Activated CD8-positive, alpha-beta T cell treated with anti-CD3 and anti-CD28 coated beads, Interleukin-2, amount 10 ng/mL, durations not matched to agents 7 days and 5 days (primary cell): ENCODE measurements around the gene GVQW3. TPM values are rescaled to one million over a fixed set of nuclear protein-coding genes. Genes with fewer than 3 reads are reported as not detected.

Experiments
- ATAC-seq: fragments of 150-1000 bp; cut with Tn5 transposase; one replicate; pipeline ENCODE4 v1.10.0; 2021; ENCODE audit warnings: moderate library complexity
- CTCF ChIA-PET: fragments of 350-600 bp; sonication (Branson Sonifier 250); formaldehyde crosslinking; loops from one replicate; lab custom pipeline; 2021; ENCODE audit warnings: antibody characterized with exemption; lab: Charles Lee
- POLR2A ChIA-PET: fragments of 350-600 bp; sonication (Branson Sonifier 250); formaldehyde crosslinking; loops from one replicate; lab custom pipeline; 2021; ENCODE audit warnings: antibody characterized with exemption; lab: Charles Lee
- DNase-seq: peaks from one replicate; pipeline ENCODE4 v3.0.0-alpha.2; 2020
- H3K27ac Mint-ChIP-seq: one replicate; pipeline ENCODE4 v1.8.0; 2021; ENCODE audit warnings: mild to moderate bottlenecking, mixed read lengths
- H3K27me3 Mint-ChIP-seq: one replicate; pipeline ENCODE4 v1.8.0; 2021; ENCODE audit warnings: low read depth, mixed read lengths
- H3K36me3 Mint-ChIP-seq: one replicate; pipeline ENCODE4 v1.8.0; 2021; ENCODE audit warnings: low read depth, mixed read lengths
- H3K4me1 Mint-ChIP-seq: one replicate; pipeline ENCODE4 v1.8.0; 2021; ENCODE audit warnings: low read depth, mixed read lengths
- H3K4me3 Mint-ChIP-seq: one replicate; pipeline ENCODE4 v1.8.0; 2021; ENCODE audit warnings: mild to moderate bottlenecking, mixed read lengths
- H3K9me3 Mint-ChIP-seq: one replicate; pipeline ENCODE4 v1.8.0; 2022; ENCODE audit warnings: mixed read lengths; ENCODE audit not compliant: insufficient read depth
- total RNA-seq, 2 experiments: library from RNA; stranded (reverse); gene quantifications; one replicate each; pipeline ENCODE4 v1.2.3, GENCODE V29; 2021

GVQW3 gene
- total RNA-seq, 2 experiments from 2014 or later: 3.5 to 4.0 TPM

- peaks cover 27% of the 10 kb centered on the region for H3K36me3 Mint-ChIP-seq
- CTCF ChIA-PET: interaction anchor here (0.6 to 1.4 kb wide), 2 partner anchors 9 to 17 kb away, joined by 3 to 5 read pairs; no protein-coding TSS in a partner anchor
Observed at GRCh38 chr11:76455331-76455730, 74.2 kb downstream of the GVQW3 start.

GRCh38 chr11:76455931-76456330 lies 74.8 kb downstream of the GVQW3 start:
- ATAC-seq: no peak
- POLR2A ChIA-PET: no interaction called here
- Mint-ChIP-seq H3K4me3 (no peak overlapping the region), H3K27me3 (no peaks in the 10 kb centered on the region), H3K4me1 (peaks cover 6% of the 10 kb centered on the region), H3K36me3 (peaks cover 27% of the 10 kb centered on the region), H3K9me3 (no peaks in the 10 kb centered on the region), H3K27ac (no peak overlapping the region)
- CTCF ChIA-PET: interaction anchor here (1.0 kb wide), 1 partner anchor 10 kb away, joined by 3 read pairs; no protein-coding TSS in a partner anchor
- DNase-seq: no peak

More at GRCh38 chr11:76455331-76455730, 74.2 kb downstream of the GVQW3 start:
- POLR2A ChIA-PET: no interaction called here
- peaks cover 6% of the 10 kb centered on the region for H3K4me1 Mint-ChIP-seq
- H3K9me3 Mint-ChIP-seq: no peaks in the 10 kb centered on the region
- ATAC-seq: no peak
- DNase-seq: no peak
- H3K27me3 Mint-ChIP-seq: no peaks in the 10 kb centered on the region
- H3K4me3 Mint-ChIP-seq: no peak overlapping the region
- H3K27ac Mint-ChIP-seq: no peak overlapping the region

GRCh38 chr11:76456571-76456970 lies 75.4 kb downstream of the GVQW3 start:
- Mint-ChIP-seq H3K9me3 (no peaks in the 10 kb centered on the region), H3K4me1 (peaks cover 6% of the 10 kb centered on the region), H3K36me3 (peaks cover 25% of the 10 kb centered on the region), H3K27me3 (no peaks in the 10 kb centered on the region), H3K27ac (no peak overlapping the region), H3K4me3 (no peak overlapping the region)
- POLR2A ChIA-PET: no interaction called here
- CTCF ChIA-PET: interaction anchor here (1.0 kb wide), 1 partner anchor 11 kb away, joined by 3 read pairs; no protein-coding TSS in a partner anchor
- ATAC-seq (no peak), DNase-seq (no peak)

Other genes with a start within 250 kb of the GVQW3 start
- under 1 TPM; 0.26 to 0.83 TPM for gene WNT11, start 174.8 kb upstream of the GVQW3 start, total RNA-seq
- 10 to 100 TPM; 50.8 to 53.1 TPM for gene THAP12, start 191 bp upstream of the GVQW3 start, total RNA-seq
- gene EMSY, start 63.7 kb downstream of the GVQW3 start, total RNA-seq: 10 to 100 TPM; 30.1 to 32.2 TPM